ENCODE measurements around the gene STAT2. TPM values are rescaled to one million over a fixed set of nuclear protein-coding genes. Genes with fewer than 3 reads are reported as not detected.

Gene STAT2
- total and polyA plus RNA-seq, 9 of the 15 experiments (the other 6 are each of a cell fraction or from before 2014, with no cell fraction given), result 15.5 to 46.9 (median 40.1) TPM

- CTCF ChIA-PET (ENCODE audit: low intra/inter-chr PET ratio), result interaction anchor here (1.2 kb wide), 1 partner anchor 130 kb away, joined by 5 read pairs; no protein-coding TSS in a partner anchor
- TF ChIP-seq HNRNPLL (IDR thresholded peaks at IDR 0.05; ENCODE audit: low read depth, low read length, poor library complexity, severe bottlenecking) (peak; percentile 85), ZNF766 (CRISPR knock-in tag; conservative IDR thresholded peaks at IDR 0.05) (peak; percentile 75), MAX (CRISPR knock-in tag; IDR thresholded peaks at IDR 0.05) (peak; percentile 81; the same call in 1 of the 2 replicates), USF1 (CRISPR knock-in tag; IDR thresholded peaks at IDR 0.05) (peak; percentile 50; the same call in 1 of the 2 replicates), FOXK2 (conservative IDR thresholded peaks at IDR 0.05 in 1 of 2, IDR thresholded peaks at IDR 0.05 in 1 of 2; ENCODE audit: low read depth in 2 of 2) (peak in 1 of 2 experiments; percentile 93; a peak in 2 of 4 replicates), ZNF592 (IDR thresholded peaks at IDR 0.05) (peak; percentile 90), POLR2AphosphoS5 (IDR thresholded peaks at IDR 0.05; ENCODE audit: control insufficient read depth, insufficient read depth, low read depth, low read length) (peak; percentile 78; the same call in 1 of the 2 replicates), AFF4 (CRISPR knock-in tag; IDR thresholded peaks at IDR 0.05) (peak; percentile 21; the same call in 1 of the 2 replicates)
Measured at GRCh38 chr12:56333679-56334489, 26.0 kb downstream of the STAT2 start, which contains the start of gene PAN2. PAN2 (minus strand) TSS chr12:56334000; CDS start chr12:56333094, 906 bp downstream.

More at GRCh38 chr12:56333679-56334489, 26.0 kb downstream of the STAT2 start, which contains the start of gene PAN2:
- H3K4me3 ChIP-seq, result peak within 1 kb of the TSS; percentile 64
- no peaks in the 10 kb centered on the region for H3K9me3 ChIP-seq (replicated peaks; ENCODE audit: control insufficient read depth, insufficient read depth, low read depth, low read length)
- intact Hi-C loops (cut with micrococcal nuclease) (loop anchor here (1.0 to 2.0 kb wide), 2 partner anchors 17 to 26 kb away; partner anchors contain the start of gene STAT2), in situ Hi-C loops (cut with MboI) (no loop called here)
- peak; percentile 99 to 100 (median 100) for DNase-seq (ENCODE audit: extremely low read depth in 1 of 4, low spot score in 3 of 4)
- H3K9ac ChIP-seq (ENCODE audit: insufficient read depth in 1 of 2, low read depth in 2 of 2, low read length in 2 of 2), result peak within 1 kb of the TSS; percentile 88 to 95
- H3K27ac ChIP-seq (ENCODE audit: extremely low read depth, low read depth, low read length), result peak within 1 kb of the TSS; percentile 98
- peak; percentile 97 for FAIRE-seq
- peaks cover 25 to 55% of the 10 kb centered on the region in 2 experiments for H3K4me1 ChIP-seq (replicated peaks in 1 of 2; ENCODE audit: control insufficient read depth in 2 of 2, insufficient read depth in 2 of 2, low read length in 2 of 2)
- peak within 1 kb of the TSS; percentile 98 for H3K4me2 ChIP-seq (ENCODE audit: insufficient read depth, low read length)
- peak; percentile 94 for ATAC-seq
- under 1% methylated on average over 45 of the region's 45 CpGs for WGBS (ENCODE audit: insufficient coverage, low coverage, missing lambda C conversion rate)
- H3K36me3 ChIP-seq (ENCODE audit: control insufficient read depth, insufficient read depth, low read length), result 0 out of 3 replicates have a peak, but pooled peaks cover 3% of the 10 kb centered on the region
- POLR2A ChIA-PET, result interaction anchor here (0.6 to 19.0 kb wide), 8 partner anchors 17 to 783 kb away, joined by 3 to 274 read pairs (median 4); partner anchors contain the start of genes APOF, CNPY2 and STAT2
- H3K79me2 ChIP-seq (ENCODE audit: control insufficient read depth, insufficient read depth, low read length), result peaks cover 24% of the 10 kb centered on the region
- no peaks in the 10 kb centered on the region for H3K27me3 ChIP-seq (ENCODE audit: control insufficient read depth in 2 of 2, insufficient read depth in 2 of 2, low read length in 2 of 2)
- no peaks in the 10 kb centered on the region for H4K20me1 ChIP-seq (replicated peaks; ENCODE audit: control insufficient read depth, insufficient read depth, low read length)
- peak within 1 kb of the TSS; percentile 95 for H2AFZ ChIP-seq (ENCODE audit: low read depth, low read length)
- BruUV-seq (replicated peaks), result no TSS peak
- H3K9me1 ChIP-seq (ENCODE audit: control insufficient read depth, insufficient read depth, low read length), result peaks cover 3% of the 10 kb centered on the region

Measured in K562 (cell line).